Measurements from ENCODE around the gene HLCS.

- no peak for TF ChIP-seq CTCF (IDR thresholded peaks at IDR 0.05)
- no peak for TF ChIP-seq POLR2AphosphoS5 (IDR thresholded peaks at IDR 0.05)
- no peak for TF ChIP-seq POLR2A (IDR thresholded peaks at IDR 0.05)
These were observed 223.5 kb downstream of the HLCS start for GRCh38 chr21:36743008-36743407.

All from prostate gland (tissue), 2 donors.